Measurements from ENCODE around the gene HID1. TPM values are rescaled to one million over a fixed set of nuclear protein-coding genes. Genes with fewer than 3 reads are reported as not detected.

Gene HID1
- total and polyA plus RNA-seq, 9 of the 15 experiments (the other 6 are each of a cell fraction or from before 2014, with no cell fraction given): 0.14 to 2.1 (median 0.54) TPM; not detected in 2

- H3K4me2 ChIP-seq (ENCODE audit: insufficient read depth, low read length): no peak overlapping the region
- no peak for DNase-seq (ENCODE audit: extremely low read depth in 1 of 4, low spot score in 3 of 4)
- POLR2A ChIA-PET: interaction anchor here (1.0 to 6.4 kb wide), 5 partner anchors 11 to 22 kb away, joined by 4 to 56 read pairs (median 5); partner anchors contain the start of gene MRPL58
- H3K79me2 ChIP-seq (ENCODE audit: control insufficient read depth, insufficient read depth, low read length): peaks cover 10% of the 10 kb centered on the region; the same call in 2 of the 3 replicates
- H3K36me3 ChIP-seq (ENCODE audit: control insufficient read depth, insufficient read depth, low read length): no peaks in the 10 kb centered on the region
- no peaks in the 10 kb centered on the region for H3K9me3 ChIP-seq (replicated peaks; ENCODE audit: control insufficient read depth, insufficient read depth, low read depth, low read length)
- no peak overlapping the region for H3K4me3 ChIP-seq
- H3K27me3 ChIP-seq (ENCODE audit: control insufficient read depth in 2 of 2, insufficient read depth in 2 of 2, low read length in 2 of 2): no peaks in the 10 kb centered on the region
- peaks cover 12 to 32% of the 10 kb centered on the region in 2 experiments; a peak in 4 of 5 replicates for H3K4me1 ChIP-seq (replicated peaks in 1 of 2; ENCODE audit: control insufficient read depth in 2 of 2, insufficient read depth in 2 of 2, low read length in 2 of 2)
- no TSS peak for BruUV-seq (replicated peaks)
- intact Hi-C loops (cut with micrococcal nuclease) (no loop called here), in situ Hi-C loops (cut with MboI) (no loop called here)
- no peaks in the 10 kb centered on the region for H3K9me1 ChIP-seq (ENCODE audit: control insufficient read depth, insufficient read depth, low read length)
- H3K27ac ChIP-seq (ENCODE audit: extremely low read depth, low read depth, low read length): no peak overlapping the region
- FAIRE-seq: no peak
- peaks cover 7% of the 10 kb centered on the region; the same call in 1 of the 2 replicates for H4K20me1 ChIP-seq (replicated peaks; ENCODE audit: control insufficient read depth, insufficient read depth, low read length)
- ATAC-seq: no peak
- H2AFZ ChIP-seq (ENCODE audit: low read depth, low read length): no peak overlapping the region
- CTCF ChIA-PET (ENCODE audit: low intra/inter-chr PET ratio): no interaction called here
- WGBS (ENCODE audit: insufficient coverage, low coverage, missing lambda C conversion rate): 79% methylated on average over 10 of the region's 10 CpGs
- peak overlapping the region in 1 of 2 experiments; percentile 68; a peak in 1 of 4 replicates for H3K9ac ChIP-seq (ENCODE audit: insufficient read depth in 1 of 2, low read depth in 2 of 2, low read length in 2 of 2)
- TF ChIP-seq ZNF639 (CRISPR knock-in tag; conservative IDR thresholded peaks at IDR 0.05 in 1 of 2, IDR thresholded peaks at IDR 0.05 in 1 of 2) (no peak), CEBPZ (IDR thresholded peaks at IDR 0.05; ENCODE audit: borderline replicate concordance, low read depth, low read length) (no peak), YBX1 (IDR thresholded peaks at IDR 0.05) (no peak), ZNF655 (CRISPR knock-in tag; IDR thresholded peaks at IDR 0.05) (no peak), HNRNPL (IDR thresholded peaks at IDR 0.05; ENCODE audit: low read depth, low read length) (no peak), RBM17 (IDR thresholded peaks at IDR 0.05; ENCODE audit: borderline replicate concordance, low read depth, low read length) (no peak), POLR2AphosphoS2 (IDR thresholded peaks at IDR 0.05; ENCODE audit: low read length) (no peak), THRB (CRISPR knock-in tag; conservative IDR thresholded peaks at IDR 0.05) (no peak), IFI16 (CRISPR knock-in tag; IDR thresholded peaks at IDR 0.05) (no peak), SNRNP70 (optimal IDR thresholded peaks at IDR 0.05; ENCODE audit: low read depth, low read length) (no peak), BRD9 (IDR thresholded peaks at IDR 0.05; ENCODE audit: low read depth, partially characterized antibody) (no peak), NFYB (IDR thresholded peaks at IDR 0.05; ENCODE audit: extremely low read depth, insufficient read length) (no peak), ZNF347 (CRISPR knock-in tag; IDR thresholded peaks at IDR 0.05; ENCODE audit: low read depth) (no peak)
Observed at GRCh38 chr17:74990581-74991105, 18.1 kb upstream of the HID1 start.
